GM18508 (cell line): ENCODE measurements around the gene TMEM9B.
"Not testable (repeated sequence)": the region's sequence is repeated elsewhere in the genome, so short reads cannot be mapped to it uniquely, and the experiment has no call there.

Source experiments
- ATAC-seq: cut with Tn5 transposase; IDR thresholded peaks from one replicate; pipeline ENCODE4 v1.9.1; 2021; ENCODE audit warnings: moderate number of reproducible peaks; ENCODE audit not compliant: insufficient read depth, unreplicated experiment

Gene TMEM9B

GRCh38 chr11:8979365-8979764, 15.1 kb upstream of the TMEM9B start:
- ATAC-seq = not testable (repeated sequence)

GRCh38 chr11:8973121-8973520, 8.9 kb upstream of the TMEM9B start:
- no peak for ATAC-seq

- ATAC-seq = no peak
Measured at GRCh38 chr11:8971924-8972316, 7.7 kb upstream of the TMEM9B start.

GRCh38 chr11:8971196-8971923, 7.1 kb upstream of the TMEM9B start:
- ATAC-seq = no peak

GRCh38 chr11:8967184-8967583, 2.9 kb upstream of the TMEM9B start:
- no peak for ATAC-seq

- ATAC-seq = peak; percentile 38
Measured at GRCh38 chr11:8963569-8964323, 496 bp downstream of the TMEM9B start.

- no peak for ATAC-seq
Measured at GRCh38 chr11:8962841-8963240, 1.4 kb downstream of the TMEM9B start.

GRCh38 chr11:8961401-8961800, 2.8 kb downstream of the TMEM9B start:
- no peak for ATAC-seq

GRCh38 chr11:8959546-8960166, 4.6 kb downstream of the TMEM9B start:
- ATAC-seq = no peak

GRCh38 chr11:8956860-8957259, 7.4 kb downstream of the TMEM9B start:
- ATAC-seq = no peak

- no peak for ATAC-seq
Measured at GRCh38 chr11:8948886-8949285, 15.4 kb downstream of the TMEM9B start.

- no peak for ATAC-seq
Measured at GRCh38 chr11:8947230-8947943, 16.9 kb downstream of the TMEM9B start.

- ATAC-seq = no peak
Measured at GRCh38 chr11:8942518-8943066, 21.6 kb downstream of the TMEM9B start, which contains the start of gene ASCL3. ASCL3 (minus strand) TSS chr11:8943016; CDS start chr11:8938161, 4,855 bp downstream.

- ATAC-seq = no peak
Measured at GRCh38 chr11:8941341-8942103, 22.7 kb downstream of the TMEM9B start.

- ATAC-seq = no peak
Measured at GRCh38 chr11:8937659-8938058, 26.6 kb downstream of the TMEM9B start.

GRCh38 chr11:8937159-8937558, 27.1 kb downstream of the TMEM9B start:
- ATAC-seq = no peak

GRCh38 chr11:8935789-8936188, 28.5 kb downstream of the TMEM9B start:
- ATAC-seq = not testable (repeated sequence)

GRCh38 chr11:8934742-8935488, 29.3 kb downstream of the TMEM9B start:
- no peak for ATAC-seq

GRCh38 chr11:8933931-8934330, 30.3 kb downstream of the TMEM9B start:
- ATAC-seq = no peak
